ENCODE measurements around the gene CCL1. TPM values are rescaled to one million over a fixed set of nuclear protein-coding genes. Genes with fewer than 3 reads are reported as not detected.

The CCL1 gene
- total RNA-seq, 1 experiment from 2014 or later: not detected

DNA sequence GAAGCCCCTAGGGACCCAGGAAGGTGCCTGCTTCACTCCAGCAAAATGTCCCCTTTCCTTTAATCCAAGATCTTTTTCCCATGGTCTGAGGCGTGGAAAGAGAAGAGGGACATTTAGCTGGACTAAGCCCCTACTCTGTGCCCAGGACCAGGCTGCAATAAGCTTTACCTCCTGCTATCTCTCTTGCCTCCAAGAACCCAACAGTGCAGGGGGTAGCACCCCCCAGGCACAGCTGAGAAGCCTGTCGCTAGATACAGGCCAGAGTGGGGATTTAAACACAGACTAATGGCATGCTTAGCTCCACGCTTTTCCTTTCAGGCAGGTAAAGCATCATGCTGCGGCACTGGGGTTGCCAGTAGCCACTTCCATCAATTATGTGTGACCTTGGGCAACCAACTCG lies 24.5 kb upstream of the CCL1 start:
- H3K4me3 ChIP-seq (ENCODE audit: low read length): no peak overlapping the region
- no peaks in the 10 kb centered on the region for H3K36me3 ChIP-seq (ENCODE audit: insufficient read depth, low read length)
- H3K9me3 ChIP-seq (ENCODE audit: low read length): no peaks in the 10 kb centered on the region
- H3K79me2 ChIP-seq (ENCODE audit: low read length): no peaks in the 10 kb centered on the region
- H3K27me3 ChIP-seq (ENCODE audit: low read length): no peaks in the 10 kb centered on the region; the same call in 1 of the 2 replicates
- peaks cover 3% of the 10 kb centered on the region for H3K4me1 ChIP-seq (ENCODE audit: low read length)
- no peak overlapping the region for H3K4me2 ChIP-seq (ENCODE audit: low read depth, low read length, poor library complexity, severe bottlenecking)
- H4K20me1 ChIP-seq (ENCODE audit: insufficient read depth, low read depth, low read length): no peaks in the 10 kb centered on the region
- no peak overlapping the region for H3K27ac ChIP-seq (ENCODE audit: low read length)
- no peak for DNase-seq
- H3K9me2 ChIP-seq (replicated peaks; ENCODE audit: insufficient read depth, low read length): no peaks in the 10 kb centered on the region
- no peak overlapping the region for H2AFZ ChIP-seq (ENCODE audit: low read length)
- no peak overlapping the region for H3K9ac ChIP-seq (ENCODE audit: low read length)

DNA sequence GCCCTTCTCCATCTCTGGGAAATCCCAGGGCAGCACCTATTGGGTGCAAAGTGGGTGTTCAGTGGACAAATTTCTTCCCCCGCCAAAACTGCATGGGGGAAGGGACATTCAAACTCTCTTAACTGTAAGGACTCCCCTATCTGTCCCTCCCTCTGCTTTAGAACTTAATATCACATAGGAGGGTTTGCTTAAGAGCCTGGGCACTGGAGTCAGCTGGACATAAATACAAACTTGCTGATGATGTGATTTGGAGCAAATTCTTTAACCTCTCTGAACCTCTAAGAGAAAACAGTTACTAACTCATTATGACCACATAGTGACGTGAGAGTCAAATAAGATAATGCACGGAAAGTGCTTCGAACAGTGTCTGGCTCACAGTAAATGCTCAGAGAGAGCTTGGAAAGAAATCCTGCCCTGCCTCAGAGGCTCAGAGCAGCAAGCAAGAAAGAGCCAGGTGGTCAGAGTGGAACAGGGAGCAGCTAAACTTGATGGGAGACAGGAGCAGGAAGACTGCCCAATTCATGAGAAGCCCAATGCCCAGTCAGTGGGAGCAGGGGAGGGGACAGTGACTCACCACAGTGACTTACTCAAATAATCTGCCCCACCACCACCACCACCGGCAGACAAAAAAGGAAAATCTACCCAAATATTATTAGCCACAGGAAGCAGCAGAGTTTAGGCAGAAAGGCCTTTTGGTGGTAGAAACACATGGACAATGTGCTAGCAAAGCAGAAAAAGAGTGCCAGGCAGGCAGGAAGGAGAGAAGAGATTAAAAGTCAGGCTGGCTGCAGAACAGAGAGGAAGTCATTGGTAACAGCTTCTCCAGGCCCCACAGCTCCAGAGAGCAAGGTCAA lies 23.9 kb upstream of the CCL1 start:
- Histone ChIP-seq H3K9ac (ENCODE audit: low read length) (no peak overlapping the region), H3K4me3 (ENCODE audit: low read length) (no peak overlapping the region), H4K20me1 (ENCODE audit: insufficient read depth, low read depth, low read length) (no peaks in the 10 kb centered on the region), H2AFZ (ENCODE audit: low read length) (no peak overlapping the region), H3K36me3 (ENCODE audit: insufficient read depth, low read length) (no peaks in the 10 kb centered on the region), H3K27ac (ENCODE audit: low read length) (no peak overlapping the region), H3K79me2 (ENCODE audit: low read length) (no peaks in the 10 kb centered on the region), H3K9me2 (replicated peaks; ENCODE audit: insufficient read depth, low read length) (no peaks in the 10 kb centered on the region), H3K4me1 (ENCODE audit: low read length) (peaks cover 3% of the 10 kb centered on the region), H3K9me3 (ENCODE audit: low read length) (no peaks in the 10 kb centered on the region), H3K27me3 (ENCODE audit: low read length) (no peaks in the 10 kb centered on the region; the same call in 1 of the 2 replicates), H3K4me2 (ENCODE audit: low read depth, low read length, poor library complexity, severe bottlenecking) (no peak overlapping the region)
- no peak for DNase-seq

DNA sequence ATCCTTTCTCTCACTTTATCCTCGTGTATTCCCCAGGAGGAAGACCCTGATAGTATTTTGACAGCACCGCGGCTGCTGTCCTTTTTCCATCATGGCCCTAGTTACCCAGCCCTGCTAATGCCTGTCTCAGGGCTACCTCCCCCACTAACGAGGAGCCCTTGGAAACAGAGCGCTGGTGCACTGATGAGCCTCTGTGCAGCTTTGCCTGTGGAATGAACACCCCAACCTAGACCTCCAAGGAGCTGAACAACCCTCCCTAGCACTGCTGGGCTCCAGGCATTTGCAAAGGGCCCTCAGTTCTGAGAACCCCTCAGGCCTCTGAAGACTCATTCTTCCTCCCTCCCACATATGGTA lies 23.3 kb upstream of the CCL1 start:
- Histone ChIP-seq H3K9ac (ENCODE audit: low read length) (no peak overlapping the region), H3K4me1 (ENCODE audit: low read length) (peaks cover 3% of the 10 kb centered on the region), H3K79me2 (ENCODE audit: low read length) (no peaks in the 10 kb centered on the region), H2AFZ (ENCODE audit: low read length) (no peak overlapping the region), H3K27me3 (ENCODE audit: low read length) (no peaks in the 10 kb centered on the region; the same call in 1 of the 2 replicates), H3K9me2 (replicated peaks; ENCODE audit: insufficient read depth, low read length) (no peaks in the 10 kb centered on the region), H3K36me3 (ENCODE audit: insufficient read depth, low read length) (no peaks in the 10 kb centered on the region), H3K4me3 (ENCODE audit: low read length) (no peak overlapping the region), H3K4me2 (ENCODE audit: low read depth, low read length, poor library complexity, severe bottlenecking) (no peak overlapping the region), H3K9me3 (ENCODE audit: low read length) (no peaks in the 10 kb centered on the region), H4K20me1 (ENCODE audit: insufficient read depth, low read depth, low read length) (no peaks in the 10 kb centered on the region), H3K27ac (ENCODE audit: low read length) (no peak overlapping the region)
- no peak for DNase-seq

DNA sequence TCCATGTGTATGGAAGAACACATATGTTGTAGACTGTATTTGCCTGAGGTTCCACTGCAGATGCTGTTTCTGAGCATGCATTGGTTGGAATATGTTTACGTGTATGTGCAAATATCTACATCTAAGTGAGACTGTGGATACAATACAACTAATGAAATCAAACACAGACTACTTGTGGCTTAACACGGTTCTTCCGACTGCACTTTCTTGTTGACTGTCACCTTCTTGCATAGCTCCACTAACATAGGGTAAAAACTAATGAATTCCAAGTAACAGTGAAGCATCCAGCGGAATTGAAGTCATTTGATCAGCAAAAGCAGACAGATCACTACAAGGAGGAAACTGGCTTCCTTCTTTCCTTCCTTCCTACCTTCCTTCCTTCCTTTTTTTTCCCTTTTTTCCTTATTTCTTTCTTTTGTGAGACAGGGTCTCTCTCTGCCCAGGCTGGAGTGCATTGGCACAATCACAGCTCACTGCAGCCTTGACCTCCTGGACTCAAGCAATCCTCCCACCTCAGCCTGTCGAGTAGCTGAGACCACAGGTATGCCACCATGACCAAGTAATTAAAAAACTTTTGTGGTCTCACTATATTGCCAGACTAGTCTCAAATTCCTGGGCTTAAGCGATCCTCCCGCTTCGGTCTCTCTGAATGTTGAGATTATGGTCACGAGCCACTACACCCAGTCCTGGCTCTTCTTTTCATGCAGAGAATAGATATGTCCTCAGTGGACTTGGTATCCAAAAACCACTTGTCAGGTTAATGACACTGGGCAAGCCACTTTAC lies 22.0 kb upstream of the CCL1 start:
- Histone ChIP-seq H3K9ac (ENCODE audit: low read length) (no peak overlapping the region), H3K27me3 (ENCODE audit: low read length) (no peaks in the 10 kb centered on the region), H3K79me2 (ENCODE audit: low read length) (no peaks in the 10 kb centered on the region), H3K9me3 (ENCODE audit: low read length) (no peaks in the 10 kb centered on the region), H3K4me2 (ENCODE audit: low read depth, low read length, poor library complexity, severe bottlenecking) (no peak overlapping the region), H3K9me2 (replicated peaks; ENCODE audit: insufficient read depth, low read length) (no peaks in the 10 kb centered on the region), H3K4me3 (ENCODE audit: low read length) (no peak overlapping the region), H3K36me3 (ENCODE audit: insufficient read depth, low read length) (no peaks in the 10 kb centered on the region), H2AFZ (ENCODE audit: low read length) (no peak overlapping the region), H4K20me1 (ENCODE audit: insufficient read depth, low read depth, low read length) (no peaks in the 10 kb centered on the region), H3K4me1 (ENCODE audit: low read length) (no peaks in the 10 kb centered on the region), H3K27ac (ENCODE audit: low read length) (no peak overlapping the region)
- no peak for DNase-seq

DNA sequence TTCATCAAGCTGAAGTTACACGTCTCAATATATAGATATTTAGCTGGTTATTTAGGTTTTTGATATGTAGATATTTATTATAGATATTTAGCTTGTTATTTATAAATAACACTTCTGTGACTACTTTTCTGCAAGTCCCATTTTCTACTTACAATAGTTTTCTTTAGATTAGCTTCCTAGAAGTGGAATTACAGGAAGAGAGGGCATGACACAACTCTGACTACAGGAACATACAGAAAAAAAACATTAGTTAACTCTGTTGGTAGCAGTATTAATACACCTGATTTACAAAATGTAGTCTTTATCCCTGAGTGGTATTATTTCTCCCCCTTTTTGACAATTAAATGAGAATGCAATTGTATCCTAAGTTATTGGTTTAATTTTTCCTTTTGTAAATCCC lies 21.2 kb upstream of the CCL1 start:
- no peaks in the 10 kb centered on the region for H3K9me3 ChIP-seq (ENCODE audit: low read length)
- H4K20me1 ChIP-seq (ENCODE audit: insufficient read depth, low read depth, low read length): no peaks in the 10 kb centered on the region
- no peak overlapping the region for H3K27ac ChIP-seq (ENCODE audit: low read length)
- H3K9me2 ChIP-seq (replicated peaks; ENCODE audit: insufficient read depth, low read length): no peaks in the 10 kb centered on the region
- no peaks in the 10 kb centered on the region for H3K36me3 ChIP-seq (ENCODE audit: insufficient read depth, low read length)
- no peak overlapping the region for H2AFZ ChIP-seq (ENCODE audit: low read length)
- no peak for DNase-seq
- 0 out of 2 replicates have a peak, but pooled peaks cover 1% of the 10 kb centered on the region for H3K4me1 ChIP-seq (ENCODE audit: low read length)
- no peak overlapping the region for H3K9ac ChIP-seq (ENCODE audit: low read length)
- H3K79me2 ChIP-seq (ENCODE audit: low read length): no peaks in the 10 kb centered on the region
- H3K4me2 ChIP-seq (ENCODE audit: low read depth, low read length, poor library complexity, severe bottlenecking): no peak overlapping the region
- H3K4me3 ChIP-seq (ENCODE audit: low read length): no peak overlapping the region
- no peaks in the 10 kb centered on the region for H3K27me3 ChIP-seq (ENCODE audit: low read length)

DNA sequence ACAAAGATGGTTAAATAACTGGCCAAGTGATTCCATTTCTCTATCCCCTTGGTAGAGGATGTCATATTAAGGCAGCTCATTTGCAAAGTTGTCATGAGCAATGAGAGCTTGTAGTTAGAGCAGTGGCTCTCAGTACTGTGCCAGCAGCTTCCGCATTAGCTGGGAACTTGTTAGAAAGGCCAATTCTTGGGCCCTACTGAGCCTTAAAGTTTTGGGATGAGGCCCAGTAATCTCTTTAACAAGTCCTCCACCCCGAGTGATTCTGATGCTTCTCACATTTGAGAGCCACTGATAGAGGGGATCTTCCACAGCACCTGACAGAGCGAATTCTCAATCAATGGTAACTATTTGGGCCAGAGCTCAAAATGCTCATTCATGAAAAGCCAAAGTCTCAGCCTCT lies 20.2 kb upstream of the CCL1 start:
- no peaks in the 10 kb centered on the region for H3K27me3 ChIP-seq (ENCODE audit: low read length)
- no peaks in the 10 kb centered on the region for H3K79me2 ChIP-seq (ENCODE audit: low read length)
- no peak overlapping the region for H2AFZ ChIP-seq (ENCODE audit: low read length)
- no peak overlapping the region for H3K9ac ChIP-seq (ENCODE audit: low read length)
- no peaks in the 10 kb centered on the region for H3K9me2 ChIP-seq (replicated peaks; ENCODE audit: insufficient read depth, low read length)
- no peak for DNase-seq
- no peak overlapping the region for H3K27ac ChIP-seq (ENCODE audit: low read length)
- peaks cover 12% of the 10 kb centered on the region for H3K4me1 ChIP-seq (ENCODE audit: low read length)
- no peaks in the 10 kb centered on the region for H3K9me3 ChIP-seq (ENCODE audit: low read length)
- no peak overlapping the region for H3K4me3 ChIP-seq (ENCODE audit: low read length)
- H3K36me3 ChIP-seq (ENCODE audit: insufficient read depth, low read length): no peaks in the 10 kb centered on the region
- H3K4me2 ChIP-seq (ENCODE audit: low read depth, low read length, poor library complexity, severe bottlenecking): no peak overlapping the region
- no peaks in the 10 kb centered on the region for H4K20me1 ChIP-seq (ENCODE audit: insufficient read depth, low read depth, low read length)

DNA sequence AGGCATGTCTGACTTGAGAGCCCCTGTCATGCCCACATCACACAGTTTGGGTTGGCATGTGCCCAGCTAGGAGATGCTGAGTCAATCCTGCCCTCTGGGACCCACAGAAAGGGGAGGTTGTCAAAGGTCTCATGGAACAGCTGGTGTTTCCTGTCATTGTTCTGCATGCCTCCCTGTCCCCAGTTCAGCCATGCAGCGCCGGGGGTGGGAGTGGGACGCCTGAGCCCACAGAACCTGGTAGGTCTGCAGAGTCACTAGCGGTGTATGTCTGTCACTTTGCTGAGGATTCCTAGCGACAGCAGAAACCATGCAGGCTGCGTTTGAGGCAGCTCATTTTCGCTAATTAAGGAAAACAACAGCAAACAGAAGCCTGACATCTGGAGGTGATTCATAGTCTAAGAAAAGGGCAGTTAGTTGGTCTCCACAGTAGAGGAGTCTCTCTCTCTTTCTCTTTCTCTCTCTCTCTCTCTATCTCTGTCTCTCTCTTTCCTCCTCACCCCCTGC lies 19.6 kb upstream of the CCL1 start:
- Histone ChIP-seq H3K4me3 (ENCODE audit: low read length) (no peak overlapping the region), H2AFZ (ENCODE audit: low read length) (no peak overlapping the region), H3K9ac (ENCODE audit: low read length) (no peak overlapping the region), H3K9me3 (ENCODE audit: low read length) (no peaks in the 10 kb centered on the region), H3K27me3 (ENCODE audit: low read length) (no peaks in the 10 kb centered on the region), H3K4me2 (ENCODE audit: low read depth, low read length, poor library complexity, severe bottlenecking) (no peak overlapping the region), H3K4me1 (ENCODE audit: low read length) (peaks cover 13% of the 10 kb centered on the region), H4K20me1 (ENCODE audit: insufficient read depth, low read depth, low read length) (no peaks in the 10 kb centered on the region), H3K9me2 (replicated peaks; ENCODE audit: insufficient read depth, low read length) (no peaks in the 10 kb centered on the region), H3K79me2 (ENCODE audit: low read length) (no peaks in the 10 kb centered on the region), H3K27ac (ENCODE audit: low read length) (no peak overlapping the region), H3K36me3 (ENCODE audit: insufficient read depth, low read length) (no peaks in the 10 kb centered on the region)
- DNase-seq: no peak

DNA sequence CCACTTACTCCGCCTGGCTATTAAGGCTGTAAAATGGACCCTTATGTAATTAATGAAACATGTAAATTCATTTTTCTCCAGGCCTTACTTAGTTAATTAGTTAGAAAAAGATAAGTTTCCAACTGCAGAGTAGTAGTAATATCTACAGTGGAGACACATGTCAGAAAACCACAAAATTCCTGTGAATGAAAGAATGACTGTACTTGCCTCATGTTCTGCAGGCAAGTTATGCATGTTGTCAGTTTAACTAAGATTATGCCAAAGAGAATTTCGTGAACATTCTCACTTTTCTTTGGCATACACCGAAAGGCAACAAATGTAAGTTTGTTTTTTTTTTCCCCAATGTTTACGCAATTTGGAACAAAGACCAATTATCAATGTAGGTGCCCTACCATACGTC lies 16.8 kb upstream of the CCL1 start:
- H3K9me3 ChIP-seq (ENCODE audit: low read length): no peaks in the 10 kb centered on the region
- H3K9me2 ChIP-seq (replicated peaks; ENCODE audit: insufficient read depth, low read length): no peaks in the 10 kb centered on the region
- no peak overlapping the region for H3K4me2 ChIP-seq (ENCODE audit: low read depth, low read length, poor library complexity, severe bottlenecking)
- no peaks in the 10 kb centered on the region for H4K20me1 ChIP-seq (ENCODE audit: insufficient read depth, low read depth, low read length)
- DNase-seq: no peak
- no peaks in the 10 kb centered on the region for H3K27me3 ChIP-seq (ENCODE audit: low read length)
- H3K4me3 ChIP-seq (ENCODE audit: low read length): no peak overlapping the region
- H3K36me3 ChIP-seq (ENCODE audit: insufficient read depth, low read length): no peaks in the 10 kb centered on the region
- H2AFZ ChIP-seq (ENCODE audit: low read length): no peak overlapping the region
- H3K4me1 ChIP-seq (ENCODE audit: low read length): peaks cover 13% of the 10 kb centered on the region
- no peak overlapping the region for H3K9ac ChIP-seq (ENCODE audit: low read length)
- no peaks in the 10 kb centered on the region for H3K79me2 ChIP-seq (ENCODE audit: low read length)
- no peak overlapping the region for H3K27ac ChIP-seq (ENCODE audit: low read length)
